Measurements from ENCODE around the gene TMED8.

Gene TMED8

DNA sequence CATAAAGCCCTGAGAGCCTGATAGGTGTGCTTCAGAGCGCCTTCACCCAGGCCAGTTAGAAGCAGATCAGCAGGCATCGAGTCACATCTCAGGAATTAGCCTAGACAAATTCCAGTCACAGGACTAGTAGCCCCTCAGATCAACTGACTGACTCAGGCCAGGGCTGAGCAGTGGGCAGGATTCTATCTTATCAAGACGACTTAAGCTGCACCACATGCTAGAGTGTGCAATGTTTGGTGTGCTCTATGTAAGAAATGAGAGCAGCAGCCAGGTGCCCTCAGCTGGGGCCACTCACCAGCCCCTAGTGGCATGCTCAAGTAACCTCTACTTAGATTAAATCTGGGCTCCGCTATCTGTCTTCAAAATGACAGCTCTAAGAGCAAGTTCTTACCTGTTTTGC, 86.2 kb downstream of the TMED8 start:
- H3K27ac ChIP-seq, result no peak overlapping the region
- TF ChIP-seq, protein P1, sequence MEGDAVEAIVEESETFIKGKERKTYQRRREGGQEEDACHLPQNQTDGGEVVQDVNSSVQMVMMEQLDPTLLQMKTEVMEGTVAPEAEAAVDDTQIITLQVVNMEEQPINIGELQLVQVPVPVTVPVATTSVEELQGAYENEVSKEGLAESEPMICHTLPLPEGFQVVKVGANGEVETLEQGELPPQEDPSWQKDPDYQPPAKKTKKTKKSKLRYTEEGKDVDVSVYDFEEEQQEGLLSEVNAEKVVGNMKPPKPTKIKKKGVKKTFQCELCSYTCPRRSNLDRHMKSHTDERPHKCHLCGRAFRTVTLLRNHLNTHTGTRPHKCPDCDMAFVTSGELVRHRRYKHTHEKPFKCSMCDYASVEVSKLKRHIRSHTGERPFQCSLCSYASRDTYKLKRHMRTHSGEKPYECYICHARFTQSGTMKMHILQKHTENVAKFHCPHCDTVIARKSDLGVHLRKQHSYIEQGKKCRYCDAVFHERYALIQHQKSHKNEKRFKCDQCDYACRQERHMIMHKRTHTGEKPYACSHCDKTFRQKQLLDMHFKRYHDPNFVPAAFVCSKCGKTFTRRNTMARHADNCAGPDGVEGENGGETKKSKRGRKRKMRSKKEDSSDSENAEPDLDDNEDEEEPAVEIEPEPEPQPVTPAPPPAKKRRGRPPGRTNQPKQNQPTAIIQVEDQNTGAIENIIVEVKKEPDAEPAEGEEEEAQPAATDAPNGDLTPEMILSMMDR (conservative IDR thresholded peaks at IDR 0.05), result no peak; the same call in 1 of the 2 replicates
- TF ChIP-seq ZFX (IDR thresholded peaks at IDR 0.05), result no peak

DNA sequence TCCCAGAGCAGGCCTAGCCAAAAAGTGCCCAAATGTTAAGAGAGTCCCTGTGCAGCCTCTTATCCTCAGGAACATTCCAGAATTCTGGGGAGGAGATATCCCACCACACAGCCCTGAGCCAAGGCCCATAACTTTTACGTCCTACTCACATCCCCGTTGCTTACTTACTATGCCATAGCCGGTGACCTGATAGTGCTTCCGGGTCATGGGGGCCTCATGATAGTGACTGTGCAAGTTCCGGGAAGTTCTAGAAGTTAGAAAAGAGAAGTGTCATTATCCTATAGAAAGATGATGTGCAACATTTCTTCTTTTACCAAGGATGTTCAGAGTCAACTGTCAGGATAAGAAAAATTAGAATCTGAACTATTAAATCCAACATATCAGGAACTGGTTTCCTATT, 90.3 kb downstream of the TMED8 start:
- H3K27ac ChIP-seq, result no peak overlapping the region

More for the DNA sequence above, 90.3 kb downstream of the TMED8 start:
- TF ChIP-seq ZFX (IDR thresholded peaks at IDR 0.05), result no peak
- TF ChIP-seq, protein P1 (conservative IDR thresholded peaks at IDR 0.05), result no peak
